ENCODE data around the gene B4GALNT4. TPM values are rescaled to one million over a fixed set of nuclear protein-coding genes. Genes with fewer than 3 reads are reported as not detected.

B4GALNT4 gene
- total RNA-seq, 1 experiment from 2014 or later: 88.0 TPM

GRCh38 chr11:390175-390574 is 20.9 kb downstream of the B4GALNT4 start:
- Mint-ChIP-seq H3K27me3 (ENCODE audit: low read depth) (peaks cover 17% of the 10 kb centered on the region), H3K27ac (no peak overlapping the region), H3K9me3 (peaks cover 12% of the 10 kb centered on the region), H3K36me3 (peaks cover 9% of the 10 kb centered on the region), H3K4me3 (no peak overlapping the region), H3K4me1 (peaks cover 6% of the 10 kb centered on the region)
- peak; percentile 27; the same call in 1 of the 2 replicates for TF ChIP-seq CTCF (IDR thresholded peaks at IDR 0.05)
- no peak for TF ChIP-seq IRF1 (CRISPR knock-in tag; IDR thresholded peaks at IDR 0.05)
- DNase-seq (ENCODE audit: low spot score) (peak; percentile 80), ATAC-seq (peak; percentile 52)
- ChIA-PET POLR2A (interaction anchor here (1.0 kb wide), 1 partner anchor 14 kb away, joined by 3 read pairs; no protein-coding TSS in a partner anchor), CTCF (interaction anchor here (0.6 to 2.1 kb wide), 24 partner anchors 11 to 183 kb away, joined by 3 to 15 read pairs (median 4); partner anchors contain the start of genes BET1L, PTDSS2 and RIC8A)

- POLR2A ChIA-PET: no interaction called here
- H3K27me3 Mint-ChIP-seq (ENCODE audit: low read depth): peaks cover 17% of the 10 kb centered on the region
- H3K4me1 Mint-ChIP-seq: peaks cover 6% of the 10 kb centered on the region
- DNase-seq (ENCODE audit: low spot score): no peak
- TF ChIP-seq ZBTB21 (CRISPR knock-in tag; IDR thresholded peaks at IDR 0.05; ENCODE audit: borderline replicate concordance) (no peak), USF2 (CRISPR knock-in tag; IDR thresholded peaks at IDR 0.05) (no peak), EMX1 (CRISPR knock-in tag; IDR thresholded peaks at IDR 0.05) (no peak), IRF1 (CRISPR knock-in tag; IDR thresholded peaks at IDR 0.05) (no peak), ERG (CRISPR knock-in tag; IDR thresholded peaks at IDR 0.05) (no peak), ZNF425 (CRISPR knock-in tag; conservative IDR thresholded peaks at IDR 0.05) (no peak)
- no peak for ATAC-seq
- CTCF ChIA-PET: interaction anchor here (1.3 to 2.1 kb wide), 8 partner anchors 16 to 175 kb away, joined by 3 to 15 read pairs (median 6); partner anchors contain the start of gene PTDSS2
- H3K4me3 Mint-ChIP-seq: no peak overlapping the region
- H3K27ac Mint-ChIP-seq: no peak overlapping the region
- H3K9me3 Mint-ChIP-seq: peaks cover 12% of the 10 kb centered on the region
- peaks cover 9% of the 10 kb centered on the region for H3K36me3 Mint-ChIP-seq
Observed at GRCh38 chr11:391117-392017, 22.1 kb downstream of the B4GALNT4 start.

- CTCF ChIA-PET: interaction anchor here (0.8 to 1.6 kb wide), 4 partner anchors 15 to 56 kb away, joined by 3 to 8 read pairs (median 5); no protein-coding TSS in a partner anchor
- Mint-ChIP-seq H3K4me1 (peaks cover 6% of the 10 kb centered on the region), H3K27me3 (ENCODE audit: low read depth) (peaks cover 10% of the 10 kb centered on the region), H3K9me3 (peaks cover 3% of the 10 kb centered on the region), H3K27ac (no peak overlapping the region), H3K36me3 (0 out of 2 replicates have a peak, but pooled peaks cover 1% of the 10 kb centered on the region), H3K4me3 (no peak overlapping the region)
- ATAC-seq (no peak), DNase-seq (ENCODE audit: low spot score) (no peak)
- POLR2A ChIA-PET: no interaction called here
- TF ChIP-seq ZNF138 (CRISPR knock-in tag; conservative IDR thresholded peaks at IDR 0.05) (no peak), TP53 (CRISPR knock-in tag; IDR thresholded peaks at IDR 0.05) (no peak), NR1H2 (CRISPR knock-in tag; IDR thresholded peaks at IDR 0.05) (no peak), E2F1 (CRISPR knock-in tag; IDR thresholded peaks at IDR 0.05) (no peak), ARID4B (CRISPR knock-in tag; IDR thresholded peaks at IDR 0.05; ENCODE audit: borderline replicate concordance) (no peak), USF2 (CRISPR knock-in tag; IDR thresholded peaks at IDR 0.05) (no peak), EMX1 (CRISPR knock-in tag; IDR thresholded peaks at IDR 0.05) (no peak)
Observed at GRCh38 chr11:392102-392777, 22.9 kb downstream of the B4GALNT4 start.

Data from WTC11 (cell line).